ENCODE measurements around the gene MFSD2B.
A peak's percentile ranks its signal among the peaks of the same experiment; 100 is the strongest.
"Not testable (repeated sequence)": the region's sequence is repeated elsewhere in the genome, so short reads cannot be mapped to it uniquely, and the experiment has no call there.

MFSD2B gene

DNA sequence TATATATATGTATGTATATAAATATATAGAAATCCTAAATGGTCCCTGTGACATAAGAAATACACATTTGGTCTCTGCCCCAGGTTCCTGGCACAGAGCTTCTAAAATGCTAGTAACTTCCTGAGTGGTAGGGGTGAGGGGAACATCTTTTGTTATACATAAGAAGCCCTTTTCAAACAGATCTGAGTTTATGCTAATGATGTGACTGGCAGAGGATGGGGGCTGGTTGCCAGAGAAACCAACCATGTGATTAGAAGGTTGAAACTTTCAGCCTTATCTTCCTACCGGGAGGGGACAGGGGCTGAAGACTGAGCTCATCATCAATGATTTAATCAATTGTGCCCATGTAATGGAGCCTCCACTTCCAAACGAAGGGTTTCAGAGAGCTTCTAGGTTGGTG lies 16.3 kb downstream of the MFSD2B start:
- TF ChIP-seq, protein P1, sequence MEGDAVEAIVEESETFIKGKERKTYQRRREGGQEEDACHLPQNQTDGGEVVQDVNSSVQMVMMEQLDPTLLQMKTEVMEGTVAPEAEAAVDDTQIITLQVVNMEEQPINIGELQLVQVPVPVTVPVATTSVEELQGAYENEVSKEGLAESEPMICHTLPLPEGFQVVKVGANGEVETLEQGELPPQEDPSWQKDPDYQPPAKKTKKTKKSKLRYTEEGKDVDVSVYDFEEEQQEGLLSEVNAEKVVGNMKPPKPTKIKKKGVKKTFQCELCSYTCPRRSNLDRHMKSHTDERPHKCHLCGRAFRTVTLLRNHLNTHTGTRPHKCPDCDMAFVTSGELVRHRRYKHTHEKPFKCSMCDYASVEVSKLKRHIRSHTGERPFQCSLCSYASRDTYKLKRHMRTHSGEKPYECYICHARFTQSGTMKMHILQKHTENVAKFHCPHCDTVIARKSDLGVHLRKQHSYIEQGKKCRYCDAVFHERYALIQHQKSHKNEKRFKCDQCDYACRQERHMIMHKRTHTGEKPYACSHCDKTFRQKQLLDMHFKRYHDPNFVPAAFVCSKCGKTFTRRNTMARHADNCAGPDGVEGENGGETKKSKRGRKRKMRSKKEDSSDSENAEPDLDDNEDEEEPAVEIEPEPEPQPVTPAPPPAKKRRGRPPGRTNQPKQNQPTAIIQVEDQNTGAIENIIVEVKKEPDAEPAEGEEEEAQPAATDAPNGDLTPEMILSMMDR (IDR thresholded peaks at IDR 0.05; ENCODE audit: poor library complexity, severe bottlenecking), result no peak
- ATAC-seq (ENCODE audit: low read depth) (no peak), DNase-seq (ENCODE audit: low spot score) (no peak)
- no peaks in the 10 kb centered on the region for H3K4me1 ChIP-seq (ENCODE audit: insufficient read depth, poor library complexity, severe bottlenecking)
- no peaks in the 10 kb centered on the region for H3K9me3 ChIP-seq (ENCODE audit: severe bottlenecking)
- H3K27me3 ChIP-seq (ENCODE audit: insufficient read depth, poor library complexity, severe bottlenecking), result no peaks in the 10 kb centered on the region
- no peak overlapping the region for H3K27ac ChIP-seq (ENCODE audit: poor library complexity, severe bottlenecking)
- no peak overlapping the region for H3K4me3 ChIP-seq (ENCODE audit: severe bottlenecking)
- H3K36me3 ChIP-seq (ENCODE audit: low read depth), result peaks cover 27% of the 10 kb centered on the region

DNA sequence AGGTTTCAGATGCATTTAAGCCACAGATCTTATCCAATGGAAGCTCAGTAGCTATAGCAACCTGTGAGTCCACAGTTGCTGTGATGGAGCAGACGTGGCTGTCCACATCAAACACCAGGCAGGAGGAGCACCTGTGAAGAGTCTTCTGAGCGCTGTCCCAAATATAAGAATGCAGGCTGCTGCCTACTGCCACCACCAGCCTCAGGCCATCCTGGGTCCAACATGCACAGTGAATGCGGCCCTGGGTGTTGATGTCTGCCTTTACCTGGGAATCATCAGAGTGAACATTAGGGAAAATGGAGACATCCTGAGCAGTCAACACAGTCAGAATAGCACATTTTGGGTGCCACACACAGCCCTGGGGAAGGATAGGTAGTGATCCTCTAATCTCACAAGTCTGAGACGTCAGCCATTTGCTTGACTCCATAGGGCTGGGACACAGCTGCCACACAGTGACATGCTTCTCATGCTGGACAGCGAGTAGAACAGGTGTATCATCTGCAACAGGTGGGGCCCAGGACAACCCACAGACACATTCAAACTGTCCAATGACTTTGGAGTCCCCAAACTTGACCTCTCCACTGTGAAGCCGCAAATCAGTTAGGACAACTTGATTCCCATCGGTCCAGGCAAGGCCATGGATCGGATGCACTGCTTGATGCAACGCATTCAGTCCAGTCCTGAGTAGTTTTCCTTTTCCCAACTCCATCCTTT lies 29.1 kb downstream of the MFSD2B start:
- H3K27ac ChIP-seq (ENCODE audit: poor library complexity, severe bottlenecking), result no peak overlapping the region
- H3K9me3 ChIP-seq (ENCODE audit: severe bottlenecking), result no peaks in the 10 kb centered on the region
- peaks cover 48% of the 10 kb centered on the region for H3K36me3 ChIP-seq (ENCODE audit: low read depth)
- no peaks in the 10 kb centered on the region for H3K4me1 ChIP-seq (ENCODE audit: insufficient read depth, poor library complexity, severe bottlenecking)
- no peaks in the 10 kb centered on the region for H3K27me3 ChIP-seq (ENCODE audit: insufficient read depth, poor library complexity, severe bottlenecking)
- no peak for DNase-seq (ENCODE audit: low spot score)
- no peak for ATAC-seq (ENCODE audit: low read depth)
- TF ChIP-seq, protein P1 (IDR thresholded peaks at IDR 0.05; ENCODE audit: poor library complexity, severe bottlenecking), result no peak
- H3K4me3 ChIP-seq (ENCODE audit: severe bottlenecking), result no peak overlapping the region

DNA sequence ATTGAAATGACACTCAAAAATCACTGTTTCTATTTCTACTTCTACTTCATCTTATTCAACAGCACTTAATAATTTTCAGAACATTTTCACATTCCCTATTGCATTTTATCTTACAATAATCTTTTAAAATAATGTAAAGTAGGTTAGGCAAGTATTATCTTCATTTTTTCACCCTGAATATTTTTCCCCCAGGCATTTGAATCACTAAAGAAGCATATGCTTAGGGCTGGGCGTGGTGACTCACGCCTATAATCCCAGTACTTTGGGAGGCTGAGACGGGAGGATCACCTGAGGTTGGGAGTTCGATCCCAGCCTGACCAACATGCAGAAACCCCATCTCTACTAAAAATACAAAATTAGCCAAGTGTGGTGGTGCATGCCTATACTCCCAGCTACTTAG lies 30.6 kb downstream of the MFSD2B start:
- DNase-seq (ENCODE audit: low spot score), result no peak

DNA sequence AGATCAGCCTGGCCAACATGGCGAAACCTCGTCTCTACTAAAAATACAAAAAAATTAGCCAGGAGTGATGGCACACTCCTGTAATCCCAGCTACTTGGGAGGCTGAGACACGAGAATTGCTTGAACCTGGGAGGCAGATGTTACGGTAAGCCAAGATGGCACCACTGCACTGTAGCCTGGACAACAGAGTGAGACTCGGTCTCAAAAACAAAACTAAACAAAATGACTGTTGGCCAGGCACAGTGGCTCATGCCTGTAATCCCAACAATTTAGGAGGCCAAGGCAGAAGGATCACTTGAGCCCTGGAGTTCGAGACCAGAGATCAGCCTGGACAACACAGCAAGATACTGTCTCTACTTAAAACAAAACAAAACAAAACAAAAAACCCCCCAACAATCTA lies 33.2 kb downstream of the MFSD2B start:
- not testable (repeated sequence) for H3K27ac ChIP-seq (ENCODE audit: poor library complexity, severe bottlenecking); DNase-seq (ENCODE audit: low spot score); H3K27me3 ChIP-seq (ENCODE audit: insufficient read depth, poor library complexity, severe bottlenecking); H3K4me3 ChIP-seq (ENCODE audit: severe bottlenecking); H3K4me1 ChIP-seq (ENCODE audit: insufficient read depth, poor library complexity, severe bottlenecking); ATAC-seq (ENCODE audit: low read depth); H3K9me3 ChIP-seq (ENCODE audit: severe bottlenecking)
- peaks cover 18% of the 10 kb centered on the region for H3K36me3 ChIP-seq (ENCODE audit: low read depth)

More for the DNA sequence above, 30.6 kb downstream of the MFSD2B start:
- peaks cover 39% of the 10 kb centered on the region for H3K36me3 ChIP-seq (ENCODE audit: low read depth)
- H3K4me3 ChIP-seq (ENCODE audit: severe bottlenecking), result no peak overlapping the region
- no peak for ATAC-seq (ENCODE audit: low read depth)
- no peaks in the 10 kb centered on the region for H3K9me3 ChIP-seq (ENCODE audit: severe bottlenecking)
- H3K4me1 ChIP-seq (ENCODE audit: insufficient read depth, poor library complexity, severe bottlenecking), result no peaks in the 10 kb centered on the region
- H3K27me3 ChIP-seq (ENCODE audit: insufficient read depth, poor library complexity, severe bottlenecking), result no peaks in the 10 kb centered on the region
- H3K27ac ChIP-seq (ENCODE audit: poor library complexity, severe bottlenecking), result no peak overlapping the region
- TF ChIP-seq, protein P1 (IDR thresholded peaks at IDR 0.05; ENCODE audit: poor library complexity, severe bottlenecking), result no peak

DNA sequence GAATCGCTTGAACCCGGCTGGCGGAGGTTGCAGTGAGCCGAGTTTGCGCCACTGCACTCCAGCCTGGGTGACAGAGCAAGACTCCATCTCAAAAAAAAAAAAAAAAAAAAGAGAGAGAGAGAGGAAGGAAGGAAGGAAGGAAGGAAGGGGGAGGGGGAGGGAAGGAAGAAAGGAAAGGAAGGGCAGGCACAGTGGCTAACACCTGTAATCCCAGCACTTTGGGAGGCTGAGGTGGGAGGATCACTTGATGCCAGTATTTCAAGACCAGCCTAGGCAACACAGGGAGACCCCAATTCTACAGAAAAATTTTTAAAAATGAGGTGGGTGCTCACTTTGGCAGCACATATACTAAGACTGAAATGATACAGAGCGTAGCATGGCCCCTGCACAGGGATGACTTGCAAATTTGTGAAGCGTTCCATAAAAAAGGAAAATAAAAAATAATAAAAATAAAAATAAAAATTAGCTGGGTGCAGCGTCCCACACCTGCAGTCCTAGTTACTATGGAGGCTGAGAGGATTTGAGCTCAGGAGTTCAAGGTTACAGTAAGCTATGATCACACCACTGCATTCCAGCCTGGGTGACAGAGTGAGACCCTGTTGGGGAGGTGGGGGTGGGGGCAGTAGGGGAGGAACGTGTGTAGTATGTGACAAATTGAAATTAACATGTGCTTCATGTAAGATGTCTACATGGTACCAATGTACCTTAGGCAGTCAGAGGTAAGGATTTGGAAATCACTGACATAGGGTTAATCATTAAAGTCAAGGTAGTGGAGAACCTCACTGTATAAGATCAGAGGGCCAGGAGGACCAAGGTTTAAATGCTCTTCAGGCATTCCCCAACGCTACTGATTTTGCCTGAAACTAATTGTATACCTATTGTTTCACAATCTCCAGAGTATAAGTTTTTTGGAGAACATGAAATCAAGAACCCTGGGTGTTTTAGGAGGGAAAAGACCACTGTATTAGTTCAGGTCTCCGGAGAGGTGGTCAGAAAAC lies 35.9 kb downstream of the MFSD2B start:
- DNase-seq (ENCODE audit: low spot score) (no peak), ATAC-seq (ENCODE audit: low read depth) (no peak)
- TF ChIP-seq, protein P1 (IDR thresholded peaks at IDR 0.05; ENCODE audit: poor library complexity, severe bottlenecking), result no peak
- Histone ChIP-seq H3K27ac (ENCODE audit: poor library complexity, severe bottlenecking) (no peak overlapping the region), H3K4me1 (ENCODE audit: insufficient read depth, poor library complexity, severe bottlenecking) (peaks cover 7% of the 10 kb centered on the region), H3K27me3 (ENCODE audit: insufficient read depth, poor library complexity, severe bottlenecking) (no peaks in the 10 kb centered on the region), H3K9me3 (ENCODE audit: severe bottlenecking) (no peaks in the 10 kb centered on the region), H3K36me3 (ENCODE audit: low read depth) (no peaks in the 10 kb centered on the region), H3K4me3 (ENCODE audit: severe bottlenecking) (peak overlapping the region; percentile 57)

Measured in RWPE2 (cell line).